ENCODE data around the gene KTN1.

DNA sequence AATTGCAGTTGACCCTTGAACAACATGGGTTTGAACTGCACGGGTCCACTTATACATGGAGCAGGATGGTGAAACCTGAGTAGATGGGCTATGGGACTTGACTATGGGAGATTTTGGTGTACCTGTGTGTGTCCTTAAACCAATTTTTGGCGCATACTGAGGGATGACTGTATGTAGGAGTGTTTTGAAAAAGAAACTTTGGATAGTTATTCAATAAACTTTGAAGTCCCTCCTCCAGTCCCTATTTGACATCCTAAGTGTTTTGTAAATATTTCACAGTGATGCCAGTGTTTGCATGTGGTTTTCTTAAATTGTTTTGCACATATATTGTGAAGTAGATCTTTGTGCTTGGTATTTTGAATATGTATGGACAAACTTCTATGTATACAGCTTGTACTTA is 12.4 kb downstream of the KTN1 start:
- TF ChIP-seq SPI1 (IDR thresholded peaks at IDR 0.05; ENCODE audit: borderline replicate concordance, low read depth) (no peak), POLR2AphosphoS5 (IDR thresholded peaks at IDR 0.05; ENCODE audit: low read depth) (no peak)
- TF ChIP-seq, protein P1, sequence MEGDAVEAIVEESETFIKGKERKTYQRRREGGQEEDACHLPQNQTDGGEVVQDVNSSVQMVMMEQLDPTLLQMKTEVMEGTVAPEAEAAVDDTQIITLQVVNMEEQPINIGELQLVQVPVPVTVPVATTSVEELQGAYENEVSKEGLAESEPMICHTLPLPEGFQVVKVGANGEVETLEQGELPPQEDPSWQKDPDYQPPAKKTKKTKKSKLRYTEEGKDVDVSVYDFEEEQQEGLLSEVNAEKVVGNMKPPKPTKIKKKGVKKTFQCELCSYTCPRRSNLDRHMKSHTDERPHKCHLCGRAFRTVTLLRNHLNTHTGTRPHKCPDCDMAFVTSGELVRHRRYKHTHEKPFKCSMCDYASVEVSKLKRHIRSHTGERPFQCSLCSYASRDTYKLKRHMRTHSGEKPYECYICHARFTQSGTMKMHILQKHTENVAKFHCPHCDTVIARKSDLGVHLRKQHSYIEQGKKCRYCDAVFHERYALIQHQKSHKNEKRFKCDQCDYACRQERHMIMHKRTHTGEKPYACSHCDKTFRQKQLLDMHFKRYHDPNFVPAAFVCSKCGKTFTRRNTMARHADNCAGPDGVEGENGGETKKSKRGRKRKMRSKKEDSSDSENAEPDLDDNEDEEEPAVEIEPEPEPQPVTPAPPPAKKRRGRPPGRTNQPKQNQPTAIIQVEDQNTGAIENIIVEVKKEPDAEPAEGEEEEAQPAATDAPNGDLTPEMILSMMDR (IDR thresholded peaks at IDR 0.05; ENCODE audit: insufficient read depth, low read length): no peak
- TF ChIP-seq, protein P2, sequence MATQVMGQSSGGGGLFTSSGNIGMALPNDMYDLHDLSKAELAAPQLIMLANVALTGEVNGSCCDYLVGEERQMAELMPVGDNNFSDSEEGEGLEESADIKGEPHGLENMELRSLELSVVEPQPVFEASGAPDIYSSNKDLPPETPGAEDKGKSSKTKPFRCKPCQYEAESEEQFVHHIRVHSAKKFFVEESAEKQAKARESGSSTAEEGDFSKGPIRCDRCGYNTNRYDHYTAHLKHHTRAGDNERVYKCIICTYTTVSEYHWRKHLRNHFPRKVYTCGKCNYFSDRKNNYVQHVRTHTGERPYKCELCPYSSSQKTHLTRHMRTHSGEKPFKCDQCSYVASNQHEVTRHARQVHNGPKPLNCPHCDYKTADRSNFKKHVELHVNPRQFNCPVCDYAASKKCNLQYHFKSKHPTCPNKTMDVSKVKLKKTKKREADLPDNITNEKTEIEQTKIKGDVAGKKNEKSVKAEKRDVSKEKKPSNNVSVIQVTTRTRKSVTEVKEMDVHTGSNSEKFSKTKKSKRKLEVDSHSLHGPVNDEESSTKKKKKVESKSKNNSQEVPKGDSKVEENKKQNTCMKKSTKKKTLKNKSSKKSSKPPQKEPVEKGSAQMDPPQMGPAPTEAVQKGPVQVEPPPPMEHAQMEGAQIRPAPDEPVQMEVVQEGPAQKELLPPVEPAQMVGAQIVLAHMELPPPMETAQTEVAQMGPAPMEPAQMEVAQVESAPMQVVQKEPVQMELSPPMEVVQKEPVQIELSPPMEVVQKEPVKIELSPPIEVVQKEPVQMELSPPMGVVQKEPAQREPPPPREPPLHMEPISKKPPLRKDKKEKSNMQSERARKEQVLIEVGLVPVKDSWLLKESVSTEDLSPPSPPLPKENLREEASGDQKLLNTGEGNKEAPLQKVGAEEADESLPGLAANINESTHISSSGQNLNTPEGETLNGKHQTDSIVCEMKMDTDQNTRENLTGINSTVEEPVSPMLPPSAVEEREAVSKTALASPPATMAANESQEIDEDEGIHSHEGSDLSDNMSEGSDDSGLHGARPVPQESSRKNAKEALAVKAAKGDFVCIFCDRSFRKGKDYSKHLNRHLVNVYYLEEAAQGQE (IDR thresholded peaks at IDR 0.05; ENCODE audit: insufficient replicate concordance, low read depth): no peak
